WERI-Rb-1 (cell line): ENCODE data around the gene SIN3B.

Experiments
- DNase-seq: peaks from one replicate; pipeline ENCODE4 v3.0.0-alpha.2; 2020
- H3K27ac ChIP-seq: fragments of 250-450 bp; sonication (Bioruptor Pico); 2 replicates; pipeline ENCODE4 v1.5.1; 2020; ENCODE audit warnings: mild to moderate bottlenecking, moderate library complexity
- H3K27me3 ChIP-seq: fragments of 250-450 bp; sonication (Bioruptor Pico); 2 replicates; pipeline ENCODE4 v1.5.1; 2021; ENCODE audit warnings: mild to moderate bottlenecking, low read depth, moderate library complexity; ENCODE audit not compliant: insufficient read depth, severe bottlenecking
- H3K36me3 ChIP-seq: fragments of 250-450 bp; sonication (Bioruptor Pico); 2 replicates; pipeline ENCODE4 v1.5.1; 2020; ENCODE audit warnings: mild to moderate bottlenecking, moderate library complexity
- H3K4me3 ChIP-seq: 2 replicates; pipeline ENCODE4 v1.5.1; 2011; ENCODE audit warnings: low read depth, mild to moderate bottlenecking, control low read depth, low read length
- H3K9me3 ChIP-seq: fragments of 250-450 bp; sonication (Bioruptor Pico); 2 replicates; pipeline ENCODE4 v1.5.1; 2021; ENCODE audit warnings: mild to moderate bottlenecking, moderate library complexity; ENCODE audit not compliant: severe bottlenecking
- CTCF ChIP-seq: IDR thresholded peaks from 2 replicates; pipeline ENCODE4 v1.5.1; 2011; ENCODE audit warnings: low read depth, mild to moderate bottlenecking, control low read depth, inconsistent platforms, low read length

Gene SIN3B

GRCh38 chr19:16867211-16867610, 38.0 kb downstream of the SIN3B start:
- Histone ChIP-seq H3K4me3 (no peak overlapping the region), H3K27me3 (no peaks in the 10 kb centered on the region), H3K36me3 (peaks cover 76% of the 10 kb centered on the region), H3K27ac (no peak overlapping the region), H3K9me3 (no peaks in the 10 kb centered on the region)
- TF ChIP-seq CTCF, result no peak
- DNase-seq, result no peak

GRCh38 chr19:16868423-16869130, 39.4 kb downstream of the SIN3B start:
- no peaks in the 10 kb centered on the region for H3K27me3 ChIP-seq
- no peak overlapping the region for H3K4me3 ChIP-seq
- peaks cover 78% of the 10 kb centered on the region for H3K36me3 ChIP-seq
- DNase-seq, result no peak
- TF ChIP-seq CTCF, result no peak
- no peaks in the 10 kb centered on the region for H3K9me3 ChIP-seq
- H3K27ac ChIP-seq, result no peak overlapping the region

- no peak for TF ChIP-seq CTCF
- no peak overlapping the region for H3K27ac ChIP-seq
- peaks cover 78% of the 10 kb centered on the region for H3K36me3 ChIP-seq
- H3K4me3 ChIP-seq, result no peak overlapping the region
- no peak for DNase-seq
- H3K27me3 ChIP-seq, result no peaks in the 10 kb centered on the region
- H3K9me3 ChIP-seq, result peaks cover 2% of the 10 kb centered on the region
Observed at GRCh38 chr19:16869331-16869972, 40.3 kb downstream of the SIN3B start.

GRCh38 chr19:16871871-16872270, 42.7 kb downstream of the SIN3B start:
- no peak overlapping the region for H3K4me3 ChIP-seq
- no peak for TF ChIP-seq CTCF
- no peak overlapping the region for H3K27ac ChIP-seq
- no peak for DNase-seq
- no peaks in the 10 kb centered on the region for H3K27me3 ChIP-seq
- H3K9me3 ChIP-seq, result peaks cover 3% of the 10 kb centered on the region
- H3K36me3 ChIP-seq, result peaks cover 71% of the 10 kb centered on the region

- H3K27ac ChIP-seq, result no peak overlapping the region
- peaks cover 3% of the 10 kb centered on the region for H3K9me3 ChIP-seq
- no peak for TF ChIP-seq CTCF
- peaks cover 72% of the 10 kb centered on the region for H3K36me3 ChIP-seq
- DNase-seq, result no peak
- no peak overlapping the region for H3K4me3 ChIP-seq
- no peaks in the 10 kb centered on the region for H3K27me3 ChIP-seq
Observed at GRCh38 chr19:16872728-16873127, 43.5 kb downstream of the SIN3B start.
